ENCODE measurements around the gene DOK5. TPM values are rescaled to one million over a fixed set of nuclear protein-coding genes. Genes with fewer than 3 reads are reported as not detected.

The DOK5 gene
- total and polyA plus RNA-seq, 2 of the 4 experiments (the other 2 are of a cell fraction) = 2.8 to 3.9 TPM

DNA sequence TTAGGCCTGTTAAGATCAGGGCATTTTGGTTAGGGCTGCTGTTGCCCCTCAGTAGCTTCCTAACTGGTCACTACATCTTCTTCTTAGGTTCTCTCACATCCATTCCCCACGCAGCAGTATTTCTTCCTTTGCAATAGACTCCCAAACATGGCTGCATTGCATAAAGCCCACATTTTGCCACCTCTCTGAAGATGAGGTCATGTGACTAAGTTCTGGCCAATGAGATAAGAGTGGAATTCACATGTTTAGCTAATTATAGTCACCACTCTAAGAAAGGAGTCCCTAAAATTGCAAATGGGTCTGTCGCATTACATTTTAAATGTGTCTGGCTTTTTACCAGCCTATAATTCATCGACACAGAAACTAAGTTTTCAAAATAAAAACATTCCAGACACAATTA, 9.3 kb upstream of the DOK5 start:
- Histone ChIP-seq H2BK15ac (ENCODE audit: low read depth, low read length) (no peak overlapping the region), H4K20me1 (ENCODE audit: insufficient read depth, low read length) (no peaks in the 10 kb centered on the region), H4K8ac (ENCODE audit: low read depth in 2 of 2, low read length in 2 of 2) (no peak overlapping the region), H3K4ac (ENCODE audit: low read depth, low read length) (no peak overlapping the region), H3K9ac (ENCODE audit: low read depth, low read length) (no peak overlapping the region), H3K79me1 (ENCODE audit: low read depth in 1 of 2, low read length in 2 of 2) (no peaks in the 10 kb centered on the region), H3K9me3 (ENCODE audit: control insufficient read depth, insufficient read depth, low read length) (no peaks in the 10 kb centered on the region), H3K27me3 (ENCODE audit: control insufficient read depth, insufficient read depth, low read length) (no peaks in the 10 kb centered on the region), H3K56ac (ENCODE audit: extremely low read depth, insufficient read depth, low read length) (no peak overlapping the region), H3K4me2 (ENCODE audit: low read depth, low read length) (no peak overlapping the region), H2BK20ac (ENCODE audit: low read depth, low read length) (no peak overlapping the region), H3K4me3 (ENCODE audit: insufficient read depth, low read depth, low read length) (no peak overlapping the region), H3K14ac (replicated peaks; ENCODE audit: low read depth, low read length) (no peak overlapping the region), H2AFZ (replicated peaks; ENCODE audit: low read length, poor library complexity) (no peak overlapping the region), H2BK120ac (ENCODE audit: low read depth, low read length) (no peak overlapping the region), H3K4me1 (ENCODE audit: control insufficient read depth, insufficient read depth, low read length) (no peaks in the 10 kb centered on the region), H2BK5ac (ENCODE audit: low read depth, low read length, poor library complexity, severe bottlenecking) (no peak overlapping the region), H2AK5ac (ENCODE audit: low read depth, low read length) (no peak overlapping the region), H3K18ac (ENCODE audit: low read depth, low read length) (no peak overlapping the region), H3K23ac (ENCODE audit: low read depth, low read length) (no peak overlapping the region), H3K36me3 (ENCODE audit: control insufficient read depth, insufficient read depth, low read length) (no peaks in the 10 kb centered on the region), H3K27ac (ENCODE audit: insufficient read depth, low read length) (no peak overlapping the region), H3K9me1 (ENCODE audit: insufficient read depth, low read length) (no peaks in the 10 kb centered on the region), H4K91ac (ENCODE audit: insufficient read depth, low read depth, low read length) (no peak overlapping the region), H4K5ac (ENCODE audit: low read depth, low read length) (no peak overlapping the region), H2AK9ac (replicated peaks; ENCODE audit: low read depth, low read length, poor library complexity) (no peak overlapping the region)
- ChIA-PET CTCF (no interaction called here), POLR2A (ENCODE audit: unreplicated experiment) (no interaction called here)
- TF ChIP-seq SMC3 (IDR thresholded peaks at IDR 0.05; ENCODE audit: low read depth, low read length) = no peak
- TF ChIP-seq CHD1 (IDR thresholded peaks at IDR 0.05; ENCODE audit: low read depth, low read length) = no peak
- no peak for TF ChIP-seq RCOR1 (IDR thresholded peaks at IDR 0.05; ENCODE audit: insufficient replicate concordance, low read length)
- no peak for TF ChIP-seq MXI1 (IDR thresholded peaks at IDR 0.05; ENCODE audit: borderline replicate concordance, low read depth, low read length)
- no peak for TF ChIP-seq RAD21 (IDR thresholded peaks at IDR 0.05; ENCODE audit: low read length)
- no peak for TF ChIP-seq NFE2L2 (IDR thresholded peaks at IDR 0.05; ENCODE audit: low read depth, low read length)
- intact Hi-C loops (cut with micrococcal nuclease) = no loop called here
- no CpG with 5 or more reads among the region's 3 CpGs for WGBS, 2 experiments (ENCODE audit: extremely low coverage in 2 of 2, insufficient read length in 1 of 2)
- BruUV-seq (replicated peaks) = no TSS peak
- dilution Hi-C loops (cut with HindIII; ENCODE audit: low sequenced_read_pairs, unreplicated experiment) = no loop called here
- DNase-seq = no peak
- in situ Hi-C loops (cut with MboI; ENCODE audit: low sequenced_read_pairs) = no loop called here
- no peak for ATAC-seq (ENCODE audit: low read depth)
